Trophoblast cell (in vitro differentiated cells and primary cell): ENCODE results near the gene SMARCA1.

Experiments used
- DNase-seq, 2 donors: peaks; one replicate each; pipeline ENCODE4 v3.0.0-alpha.2; 2016
- H2AFZ ChIP-seq: 2 replicates; pipeline ENCODE4 v1.6.1; 2013; ENCODE audit warnings: low read length, moderate library complexity, mild to moderate bottlenecking; ENCODE audit not compliant: insufficient read depth, poor library complexity
- H2AK5ac ChIP-seq: 2 replicates; pipeline ENCODE4 v1.6.1; 2013; ENCODE audit warnings: mild to moderate bottlenecking, low read length
- H2BK120ac ChIP-seq: 2 replicates; pipeline ENCODE4 v1.6.1; 2013; ENCODE audit warnings: low read length, mild to moderate bottlenecking, moderate library complexity; ENCODE audit not compliant: insufficient read depth, poor library complexity
- H2BK12ac ChIP-seq: 2 replicates; pipeline ENCODE4 v1.6.1; 2013; ENCODE audit warnings: mild to moderate bottlenecking, low read length, moderate library complexity
- H2BK5ac ChIP-seq: 2 replicates; pipeline ENCODE4 v1.6.1; 2013; ENCODE audit warnings: low read length, low read depth, moderate library complexity, mild to moderate bottlenecking; ENCODE audit not compliant: poor library complexity
- H3K14ac ChIP-seq: 2 replicates; pipeline ENCODE4 v1.6.1; 2013; ENCODE audit warnings: mild to moderate bottlenecking, low read length
- H3K18ac ChIP-seq: 2 replicates; pipeline ENCODE4 v1.6.1; 2013; ENCODE audit warnings: mild to moderate bottlenecking, low read length
- H3K23ac ChIP-seq: 2 replicates; pipeline ENCODE4 v1.6.1; 2013; ENCODE audit warnings: low read length
- H3K27ac ChIP-seq: 2 replicates; pipeline ENCODE4 v1.5.1; 2013; ENCODE audit warnings: low read depth, mild to moderate bottlenecking, inconsistent platforms, low read length, moderate library complexity
- H3K27me3 ChIP-seq: 2 replicates; pipeline ENCODE4 v1.6.1; 2013; ENCODE audit warnings: inconsistent platforms, mild to moderate bottlenecking, low read length, moderate library complexity; ENCODE audit not compliant: insufficient read depth
- H3K36me3 ChIP-seq, 2 experiments: 1 replicate in 1 of 2; 2 replicates in 1 of 2; pipeline ENCODE4 v1.6.1; 2013; ENCODE audit warnings: low read length in 2 of 2, mild to moderate bottlenecking in 2 of 2, moderate library complexity in 1 of 2; ENCODE audit not compliant: insufficient read depth in 2 of 2, control insufficient read depth in 1 of 2
- H3K4ac ChIP-seq: 2 replicates; pipeline ENCODE4 v1.6.1; 2013; ENCODE audit warnings: low read depth, mild to moderate bottlenecking, low read length, moderate library complexity
- H3K4me1 ChIP-seq, 2 experiments: 1 replicate in 1 of 2; 2 replicates in 1 of 2; pipeline ENCODE4 v1.6.1; 2013; ENCODE audit warnings: low read length in 2 of 2, mild to moderate bottlenecking in 2 of 2, moderate library complexity in 1 of 2; ENCODE audit not compliant: insufficient read depth in 2 of 2, control insufficient read depth in 1 of 2
- H3K4me2 ChIP-seq: 2 replicates; pipeline ENCODE4 v1.6.1; 2013; ENCODE audit warnings: inconsistent platforms, mild to moderate bottlenecking, low read length, moderate library complexity
- H3K4me3 ChIP-seq: 2 replicates; pipeline ENCODE4 v1.5.1; 2013; ENCODE audit warnings: mild to moderate bottlenecking, low read depth, low read length, inconsistent platforms
- H3K79me1 ChIP-seq: one replicate; pipeline ENCODE4 v1.6.1; 2013; ENCODE audit warnings: low read length
- H3K79me2 ChIP-seq: 2 replicates; pipeline ENCODE4 v1.6.1; 2013; ENCODE audit warnings: low read length, mild to moderate bottlenecking; ENCODE audit not compliant: control insufficient read depth, insufficient read depth, poor library complexity
- H3K9ac ChIP-seq: 2 replicates; pipeline ENCODE4 v1.6.1; 2013; ENCODE audit warnings: mild to moderate bottlenecking, low read length
- H3K9me3 ChIP-seq: 2 replicates; pipeline ENCODE4 v1.6.1; 2013; ENCODE audit warnings: low read depth, mild to moderate bottlenecking, control low read depth, inconsistent platforms, low read length; ENCODE audit not compliant: insufficient read depth
- H4K12ac ChIP-seq: 2 replicates; pipeline ENCODE4 v1.6.1; 2013; ENCODE audit warnings: low read depth, mild to moderate bottlenecking, low read length, moderate library complexity
- H4K8ac ChIP-seq: 2 replicates; pipeline ENCODE4 v1.6.1; 2013; ENCODE audit warnings: low read depth, mild to moderate bottlenecking, low read length, moderate library complexity
- H4K91ac ChIP-seq: one replicate; pipeline ENCODE4 v1.6.1; 2013; ENCODE audit warnings: low read depth, mild to moderate bottlenecking, low read length, moderate library complexity
- WGBS: extraction: QIAGEN DNeasy Blood & Tissue Kit; methylation state at CpG from one replicate; pipeline ENCODE4 v1.1.7; 2013; ENCODE audit warnings: missing lambda C conversion rate; ENCODE audit not compliant: insufficient read length, insufficient coverage; ENCODE audit errors: extremely low coverage; 5-methylcytosine and 5-hydroxymethylcytosine counted together

Gene SMARCA1

DNA sequence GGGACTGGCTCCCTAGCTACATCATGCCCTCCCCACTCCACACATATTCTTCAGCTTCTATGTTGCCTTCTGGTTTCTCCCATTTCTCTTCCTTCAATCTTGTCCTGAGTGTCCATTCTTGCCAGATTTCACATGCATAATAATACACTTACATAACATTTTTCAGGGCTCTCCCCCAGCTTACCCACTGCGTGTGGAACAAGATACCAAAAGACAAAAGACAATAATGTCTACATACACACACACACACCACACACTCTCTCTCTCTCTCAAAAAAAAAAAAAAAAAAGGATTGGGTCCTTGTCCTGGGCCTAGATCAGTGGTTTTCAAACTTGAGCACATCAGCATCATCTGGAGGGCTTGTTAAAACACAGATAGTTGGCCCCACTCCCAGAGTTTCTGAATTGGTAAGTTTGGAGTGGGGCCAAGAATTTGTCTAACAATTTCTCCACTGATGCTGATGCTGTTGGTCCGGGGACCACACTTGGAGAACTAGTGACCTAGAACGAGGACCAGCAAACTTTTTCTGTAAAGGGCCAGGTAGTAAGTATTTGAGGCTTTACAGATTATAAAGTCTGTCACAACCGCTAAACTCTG lies 6.5 kb upstream of the SMARCA1 start:
- no peak for DNase-seq
- Histone ChIP-seq H3K36me3 (no peaks in the 10 kb centered on the region), H3K18ac (no peak overlapping the region), H3K9ac (no peak overlapping the region), H2BK5ac (no peak overlapping the region), H4K8ac (no peak overlapping the region), H3K79me2 (no peaks in the 10 kb centered on the region), H3K4ac (no peak overlapping the region), H2AFZ (no peak overlapping the region), H3K23ac (no peak overlapping the region), H3K9me3 (no peaks in the 10 kb centered on the region), H2BK120ac (no peak overlapping the region), H4K91ac (no peak overlapping the region), H3K27ac (no peak overlapping the region), H3K79me1 (no peaks in the 10 kb centered on the region), H2AK5ac (no peak overlapping the region), H3K4me1 (no peaks in the 10 kb centered on the region), H3K27me3 (no peaks in the 10 kb centered on the region), H2BK12ac (no peak overlapping the region), H3K4me3 (no peak overlapping the region), H3K14ac (no peak overlapping the region), H3K4me2 (no peak overlapping the region), H4K12ac (no peak overlapping the region)
- WGBS = no CpG with 5 or more reads among the region's 4 CpGs

DNA sequence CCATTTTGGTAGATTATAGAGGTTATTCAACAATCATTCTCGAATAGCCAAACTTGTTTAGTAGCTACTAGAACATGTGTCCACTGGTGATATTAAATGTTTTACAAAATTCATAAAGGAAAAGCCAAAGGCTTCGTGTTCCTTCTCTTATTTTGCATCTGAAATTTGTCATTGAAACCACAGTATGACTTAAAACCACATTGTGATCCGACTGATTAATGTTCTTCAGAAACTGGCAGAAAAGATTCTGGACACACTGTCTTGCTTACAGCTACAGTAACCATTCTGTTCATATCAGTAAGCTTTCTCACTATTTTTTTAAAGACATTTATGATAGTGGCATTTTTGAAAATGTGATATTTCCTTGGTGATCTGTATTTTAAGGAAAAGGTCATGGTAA lies 2.6 kb upstream of the SMARCA1 start:
- H2BK5ac ChIP-seq = no peak overlapping the region
- peaks cover 6% of the 10 kb centered on the region for H3K79me2 ChIP-seq
- H3K9ac ChIP-seq = no peak overlapping the region
- peaks cover 12% of the 10 kb centered on the region for H3K79me1 ChIP-seq
- H3K27me3 ChIP-seq = no peaks in the 10 kb centered on the region
- H3K4me3 ChIP-seq = no peak overlapping the region
- no peak overlapping the region for H2BK120ac ChIP-seq
- no peak overlapping the region for H2AFZ ChIP-seq
- H2BK12ac ChIP-seq = no peak overlapping the region
- no peak for DNase-seq
- H3K4ac ChIP-seq = no peak overlapping the region
- no peak overlapping the region for H3K18ac ChIP-seq
- no peak overlapping the region for H3K27ac ChIP-seq
- H3K36me3 ChIP-seq = no peaks in the 10 kb centered on the region
- no peak overlapping the region for H4K8ac ChIP-seq
- no peak overlapping the region for H3K14ac ChIP-seq
- H3K23ac ChIP-seq = no peak overlapping the region
- no CpG with 5 or more reads among the region's 3 CpGs for WGBS
- no peak overlapping the region for H4K12ac ChIP-seq
- H3K4me2 ChIP-seq = no peak overlapping the region
- H3K4me1 ChIP-seq = no peaks in the 10 kb centered on the region
- H3K9me3 ChIP-seq = no peaks in the 10 kb centered on the region
- no peak overlapping the region for H2AK5ac ChIP-seq
- no peak overlapping the region for H4K91ac ChIP-seq

DNA sequence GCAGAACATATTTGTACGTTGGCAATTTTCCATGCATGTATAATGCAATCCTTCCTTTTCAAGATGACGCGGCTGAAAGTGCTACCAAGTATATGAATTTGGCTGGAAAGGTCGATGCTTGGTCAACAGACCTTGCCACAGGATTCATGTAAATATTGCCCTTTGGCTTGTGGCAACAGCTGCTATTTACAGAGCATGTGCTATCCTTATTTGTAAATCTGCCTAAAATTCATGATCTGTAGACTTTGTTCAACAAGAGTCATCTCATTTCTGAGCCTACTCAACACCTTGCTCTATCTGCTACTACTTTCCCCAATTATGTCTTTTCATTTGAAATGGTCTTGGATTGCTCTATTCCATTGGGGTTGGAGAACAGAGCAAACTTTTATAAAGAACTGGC lies 1.9 kb upstream of the SMARCA1 start:
- Histone ChIP-seq H3K9ac (no peak overlapping the region), H2AK5ac (no peak overlapping the region), H4K8ac (no peak overlapping the region), H3K18ac (no peak overlapping the region), H4K12ac (no peak overlapping the region), H3K27ac (no peak overlapping the region), H2BK12ac (no peak overlapping the region), H3K4me1 (no peaks in the 10 kb centered on the region), H3K79me1 (peaks cover 12% of the 10 kb centered on the region), H3K36me3 (no peaks in the 10 kb centered on the region), H3K27me3 (no peaks in the 10 kb centered on the region), H2BK5ac (no peak overlapping the region), H2AFZ (no peak overlapping the region), H4K91ac (no peak overlapping the region), H3K4me2 (no peak overlapping the region), H3K79me2 (peaks cover 6% of the 10 kb centered on the region), H3K23ac (no peak overlapping the region), H3K14ac (no peak overlapping the region), H3K4ac (no peak overlapping the region), H2BK120ac (no peak overlapping the region), H3K9me3 (no peaks in the 10 kb centered on the region), H3K4me3 (no peak overlapping the region)
- DNase-seq = no peak
- no CpG with 5 or more reads among the region's 4 CpGs for WGBS

DNA sequence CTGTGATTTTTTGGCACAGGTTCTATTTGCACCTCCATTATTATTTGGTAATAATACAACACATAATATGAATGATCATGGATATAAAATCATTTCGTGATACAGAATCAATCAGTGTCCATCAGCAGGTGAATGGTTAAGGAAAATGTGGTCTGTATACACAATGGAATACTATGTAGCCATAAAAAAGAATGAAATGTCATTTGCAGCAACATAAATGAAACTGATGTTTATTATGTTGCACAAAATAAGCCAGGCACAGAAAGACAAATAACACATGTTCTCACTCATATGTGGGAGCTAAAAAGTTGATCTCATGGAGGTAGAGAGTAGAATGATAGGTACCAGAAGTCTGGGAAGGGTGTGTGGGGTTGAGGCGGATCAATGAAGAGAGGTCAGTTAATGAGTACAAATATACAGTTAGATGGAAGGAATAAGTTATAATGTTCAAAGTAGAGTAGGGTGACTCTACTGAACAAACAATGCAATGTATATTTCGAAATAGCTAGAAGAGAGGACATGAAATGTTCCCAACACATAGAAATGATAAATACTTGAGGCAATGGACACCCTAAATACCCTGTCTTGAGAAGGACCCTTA lies 1.1 kb upstream of the SMARCA1 start:
- no peak for DNase-seq
- H3K9me3 ChIP-seq = no peaks in the 10 kb centered on the region
- H3K79me1 ChIP-seq = peaks cover 12% of the 10 kb centered on the region
- no CpG with 5 or more reads among the region's 3 CpGs for WGBS
- H2BK120ac ChIP-seq = no peak overlapping the region
- peaks cover 6% of the 10 kb centered on the region for H3K79me2 ChIP-seq
- H3K4me3 ChIP-seq = no peak overlapping the region
- H2BK5ac ChIP-seq = no peak overlapping the region
- no peak overlapping the region for H3K23ac ChIP-seq
- H3K27me3 ChIP-seq = no peaks in the 10 kb centered on the region
- no peak overlapping the region for H4K91ac ChIP-seq
- H3K4me1 ChIP-seq = no peaks in the 10 kb centered on the region
- H3K9ac ChIP-seq = no peak overlapping the region
- H2AK5ac ChIP-seq = no peak overlapping the region
- H3K4ac ChIP-seq = no peak overlapping the region
- no peak overlapping the region for H3K27ac ChIP-seq
- no peak overlapping the region for H2AFZ ChIP-seq
- H3K14ac ChIP-seq = no peak overlapping the region
- no peak overlapping the region for H3K18ac ChIP-seq
- no peak overlapping the region for H3K4me2 ChIP-seq
- H4K12ac ChIP-seq = no peak overlapping the region
- H3K36me3 ChIP-seq = no peaks in the 10 kb centered on the region
- no peak overlapping the region for H2BK12ac ChIP-seq
- H4K8ac ChIP-seq = no peak overlapping the region
